HEK293 (cell line): ENCODE results near the gene CXorf66.

Experiments used
- CTCF ChIA-PET: fragments of 350-600 bp; formaldehyde crosslinking; extraction: SDS; loops from one replicate; lab custom pipeline; 2021; ENCODE audit warnings: antibody characterized with exemption; lab: Yijun Ruan, JAX
- POLR2A ChIA-PET: fragments of 300-600 bp; formaldehyde crosslinking; extraction: SDS; loops from one replicate; lab custom pipeline; 2020; ENCODE audit warnings: antibody characterized with exemption, inconsistent platforms; lab: Yijun Ruan, JAX
- H3K27ac ChIP-seq: fragments of 200-500 bp; sonication (Bioruptor generic); 2 replicates; pipeline ENCODE4 v1.5.1; 2014; ENCODE audit warnings: low read depth, low read length, control low read depth, inconsistent platforms; ENCODE audit errors: extremely low read depth
- H3K36me3 ChIP-seq, 2 experiments: fragments of 200-500 bp in 1 of 2; sonication (Bioruptor generic) in 1 of 2; 1 replicate in 1 of 2; 2 replicates in 1 of 2; pipeline ENCODE4 v1.5.1; 2014 to 2017; ENCODE audit warnings: inconsistent platforms in 2 of 2, low read length in 2 of 2; ENCODE audit not compliant: control insufficient read depth in 2 of 2, insufficient read depth in 1 of 2
- H3K4me1 ChIP-seq: fragments of 200-500 bp; sonication (Bioruptor generic); 2 replicates; pipeline ENCODE4 v1.5.1; 2014; ENCODE audit warnings: mild to moderate bottlenecking, low read length, inconsistent platforms; ENCODE audit not compliant: control insufficient read depth, insufficient read depth
- H3K4me3 ChIP-seq: 2 replicates; pipeline ENCODE4 v1.5.1; 2011; ENCODE audit warnings: low read depth, mild to moderate bottlenecking, control low read depth, low read length, moderate library complexity
- H3K9me3 ChIP-seq: fragments of 200-500 bp; sonication (Bioruptor generic); 2 replicates; pipeline ENCODE4 v1.5.1; 2014; ENCODE audit warnings: low read depth, low read length, inconsistent platforms; ENCODE audit not compliant: control insufficient read depth, insufficient read depth
- BCL11A ChIP-seq: fragments of 450-650 bp; formaldehyde crosslinking; IDR thresholded peaks from 2 replicates; pipeline ENCODE4 v1.5.1; 2016; ENCODE audit warnings: low read depth, missing biosample characterization, missing genetic modification characterization
- GFI1B ChIP-seq: fragments of 450-650 bp; formaldehyde crosslinking; IDR thresholded peaks from 2 replicates; pipeline ENCODE4 v1.5.1; 2016; ENCODE audit warnings: missing biosample characterization, missing genetic modification characterization
- KLF16 ChIP-seq: fragments of 450-650 bp; formaldehyde crosslinking; IDR thresholded peaks from 2 replicates; pipeline ENCODE4 v1.5.1; 2017; ENCODE audit warnings: missing biosample characterization, missing genetic modification characterization
- KLF8 ChIP-seq: fragments of 450-650 bp; formaldehyde crosslinking; IDR thresholded peaks from 2 replicates; pipeline ENCODE4 v1.5.1; 2016; ENCODE audit warnings: missing biosample characterization, missing genetic modification characterization
- PRDM1 ChIP-seq: fragments of 450-650 bp; formaldehyde crosslinking; IDR thresholded peaks from 2 replicates; pipeline ENCODE4; 2016; ENCODE audit warnings: missing biosample characterization, missing genetic modification characterization
- REST ChIP-seq: fragments of 450-650 bp; formaldehyde crosslinking; IDR thresholded peaks from 2 replicates; pipeline ENCODE4 v1.5.1; 2016; ENCODE audit warnings: missing biosample characterization, missing genetic modification characterization
- SP7 ChIP-seq: fragments of 450-650 bp; formaldehyde crosslinking; IDR thresholded peaks from 2 replicates; pipeline ENCODE4 v1.5.1; 2016; ENCODE audit warnings: missing biosample characterization, missing genetic modification characterization
- WT1 ChIP-seq: fragments of 450-650 bp; formaldehyde crosslinking; IDR thresholded peaks from 2 replicates; pipeline ENCODE4 v1.5.1; 2016; ENCODE audit warnings: missing biosample characterization, missing genetic modification characterization
- ZBTB48 ChIP-seq: fragments of 450-650 bp; formaldehyde crosslinking; IDR thresholded peaks from 2 replicates; pipeline ENCODE4 v1.5.1; 2016; ENCODE audit warnings: missing biosample characterization, missing genetic modification characterization
- ZEB2 ChIP-seq: fragments of 450-650 bp; formaldehyde crosslinking; IDR thresholded peaks from 2 replicates; pipeline ENCODE4 v1.5.1; 2016; ENCODE audit warnings: missing biosample characterization, missing genetic modification characterization
- ZNF132 ChIP-seq: fragments of 450-650 bp; formaldehyde crosslinking; IDR thresholded peaks from 2 replicates; pipeline ENCODE4 v1.5.1; 2017; ENCODE audit warnings: missing biosample characterization, missing genetic modification characterization, borderline replicate concordance
- ZNF223 ChIP-seq: fragments of 450-650 bp; formaldehyde crosslinking; IDR thresholded peaks from 2 replicates; pipeline ENCODE4 v1.5.1; 2016; ENCODE audit warnings: missing biosample characterization, missing genetic modification characterization
- ZNF266 ChIP-seq: fragments of 450-650 bp; formaldehyde crosslinking; IDR thresholded peaks from 2 replicates; pipeline ENCODE4 v1.5.1; 2016; ENCODE audit warnings: missing biosample characterization, missing genetic modification characterization, low read depth
- ZNF423 ChIP-seq: fragments of 450-650 bp; formaldehyde crosslinking; IDR thresholded peaks from 2 replicates; pipeline ENCODE4 v1.5.1; 2016; ENCODE audit warnings: missing biosample characterization, missing genetic modification characterization
- ZNF433 ChIP-seq: fragments of 450-650 bp; formaldehyde crosslinking; IDR thresholded peaks from 2 replicates; pipeline ENCODE4 v1.5.1; 2016; ENCODE audit warnings: missing biosample characterization, missing genetic modification characterization, low read depth
- ZNF555 ChIP-seq: fragments of 450-650 bp; formaldehyde crosslinking; conservative IDR thresholded peaks from 2 replicates; pipeline ENCODE4 v1.5.1; 2017; ENCODE audit warnings: missing biosample characterization, mild to moderate bottlenecking, missing genetic modification characterization, inconsistent platforms
- ZNF707 ChIP-seq: fragments of 450-650 bp; formaldehyde crosslinking; IDR thresholded peaks from 2 replicates; pipeline ENCODE4 v1.5.1; 2016; ENCODE audit warnings: missing biosample characterization, missing genetic modification characterization
- ZNF747 ChIP-seq: fragments of 450-650 bp; formaldehyde crosslinking; IDR thresholded peaks from 2 replicates; pipeline ENCODE4 v1.5.1; 2016; ENCODE audit warnings: missing biosample characterization, missing genetic modification characterization
- ZNF792 ChIP-seq: fragments of 450-650 bp; formaldehyde crosslinking; IDR thresholded peaks from 2 replicates; pipeline ENCODE4 v1.5.1; 2016; ENCODE audit warnings: missing biosample characterization, missing genetic modification characterization
- ZNF843 ChIP-seq: fragments of 450-650 bp; formaldehyde crosslinking; IDR thresholded peaks from 2 replicates; pipeline ENCODE4 v1.5.1; 2016; ENCODE audit warnings: missing biosample characterization, missing genetic modification characterization

CXorf66 gene

DNA sequence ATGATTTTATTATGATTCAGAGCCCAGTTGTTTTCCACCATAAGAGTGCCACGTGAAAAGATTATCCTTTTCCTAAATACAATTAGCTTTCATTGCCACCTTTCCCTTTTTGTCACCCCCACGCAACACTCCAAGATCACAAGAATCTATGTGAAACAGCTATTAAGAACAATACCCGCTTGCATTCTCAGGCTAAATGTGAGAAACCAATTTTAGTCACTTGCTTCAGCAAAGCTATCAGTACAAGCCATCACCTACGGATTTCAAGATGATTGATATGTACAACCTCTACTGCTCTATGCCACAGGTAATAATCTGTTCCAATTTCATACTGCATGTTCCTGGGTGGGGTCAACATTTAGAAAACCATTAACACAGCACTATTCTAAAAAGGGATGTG is 34.9 kb downstream of the CXorf66 start:
- peaks cover 21% of the 10 kb centered on the region for H3K4me1 ChIP-seq
- no peaks in the 10 kb centered on the region for H3K36me3 ChIP-seq
- CTCF ChIA-PET, result interaction anchor here (0.6 to 0.9 kb wide), 3 partner anchors 68 to 353 kb away, joined by 3 to 5 read pairs (median 4); no protein-coding TSS in a partner anchor
- POLR2A ChIA-PET, result interaction anchor here (0.6 to 1.2 kb wide), 2 partner anchors 42 to 57 kb away, joined by 3 to 5 read pairs; no protein-coding TSS in a partner anchor
- no peaks in the 10 kb centered on the region for H3K9me3 ChIP-seq
- no peak overlapping the region for H3K27ac ChIP-seq
- TF ChIP-seq PRDM1 (tag by site-specific recombination) (peak; percentile 84), WT1 (tag by site-specific recombination) (no peak)
- H3K4me3 ChIP-seq, result peak overlapping the region; percentile 13; the same call in 1 of the 2 replicates

DNA sequence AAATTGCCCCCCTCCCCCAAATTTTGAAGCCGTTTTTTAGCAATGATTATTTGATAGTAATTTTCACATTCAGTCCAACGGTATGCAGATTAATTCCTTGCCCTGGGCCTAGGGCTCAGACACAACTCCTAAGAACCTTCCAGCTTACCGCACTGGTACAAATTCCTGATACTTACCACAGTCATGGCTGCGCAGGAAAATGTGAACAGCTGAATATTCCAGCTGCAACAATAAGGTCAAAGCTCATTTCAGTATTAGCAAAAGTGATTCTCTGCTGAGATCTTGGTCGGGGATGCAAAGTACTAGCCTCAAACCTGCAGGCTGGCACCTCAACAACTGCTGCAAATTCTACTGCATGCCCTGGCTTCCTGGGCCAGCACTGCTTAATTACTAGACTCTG is 35.4 kb downstream of the CXorf66 start:
- Histone ChIP-seq H3K36me3 (no peaks in the 10 kb centered on the region), H3K4me1 (peaks cover 21% of the 10 kb centered on the region), H3K9me3 (no peaks in the 10 kb centered on the region), H3K4me3 (no peak overlapping the region), H3K27ac (no peak overlapping the region)
- ChIA-PET CTCF (interaction anchor here (0.6 to 0.9 kb wide), 4 partner anchors 68 to 1349 kb away, joined by 3 to 5 read pairs (median 4); no protein-coding TSS in a partner anchor), POLR2A (interaction anchor here (0.6 kb wide), 1 partner anchor 42 kb away, joined by 5 read pairs; no protein-coding TSS in a partner anchor)
- TF ChIP-seq REST (tag by site-specific recombination) (no peak), ZBTB48 (peak; percentile 45; the same call in 1 of the 2 replicates), ZEB2 (tag by site-specific recombination) (no peak), KLF8 (tag by site-specific recombination) (no peak), ZNF423 (tag by site-specific recombination) (no peak)

- H3K27ac ChIP-seq, result no peak overlapping the region
- TF ChIP-seq ZNF433 (tag by site-specific recombination) (no peak), ZNF223 (tag by site-specific recombination) (no peak), ZNF707 (tag by site-specific recombination) (no peak), ZNF792 (tag by site-specific recombination) (no peak), BCL11A (no peak), SP7 (tag by site-specific recombination) (no peak), ZNF266 (tag by site-specific recombination) (no peak), ZNF555 (tag by site-specific recombination) (no peak)
- TF ChIP-seq, all 188 proteins: peak for 0
- peaks cover 22% of the 10 kb centered on the region for H3K4me1 ChIP-seq
- CTCF ChIA-PET, result interaction anchor here (0.7 kb wide), 1 partner anchor 91 kb away, joined by 3 read pairs; no protein-coding TSS in a partner anchor
- POLR2A ChIA-PET, result no interaction called here
- no peaks in the 10 kb centered on the region for H3K9me3 ChIP-seq
- no peak overlapping the region for H3K4me3 ChIP-seq
- H3K36me3 ChIP-seq, result no peaks in the 10 kb centered on the region
Measured at GRCh38 chrX:139924696-139925095, 40.6 kb downstream of the CXorf66 start.

DNA sequence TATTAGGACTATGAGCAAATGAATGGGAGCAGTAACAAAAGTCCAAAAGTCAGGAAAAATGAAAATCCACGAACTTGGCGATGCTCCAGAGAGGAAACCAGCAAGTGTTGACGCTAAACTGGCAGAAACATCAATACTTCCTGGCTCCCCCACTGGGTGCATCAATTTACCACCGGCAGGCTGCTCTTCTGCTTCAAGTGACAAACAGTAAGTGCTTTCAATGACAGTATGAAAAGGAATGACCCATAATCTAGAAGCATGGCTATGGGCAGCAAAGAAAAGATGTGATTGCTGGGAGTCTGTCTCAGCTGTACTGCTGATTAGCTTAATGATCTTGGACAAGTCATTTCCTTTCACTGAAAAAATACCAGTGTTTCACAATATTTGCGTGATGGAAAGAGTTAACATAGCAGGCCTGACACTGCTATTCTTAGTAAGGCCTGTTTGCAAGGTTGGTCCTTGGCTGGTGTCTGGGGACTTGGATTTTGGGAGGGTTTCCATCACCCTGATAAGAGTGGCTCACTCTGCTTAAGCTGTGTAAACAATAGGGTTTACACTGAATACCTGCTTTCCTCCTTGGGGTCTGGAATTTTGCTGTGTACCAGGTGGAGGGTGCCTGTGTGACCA is 41.1 kb downstream of the CXorf66 start:
- CTCF ChIA-PET, result interaction anchor here (0.6 to 0.7 kb wide), 2 partner anchors 90 to 485 kb away, joined by 3 read pairs; no protein-coding TSS in a partner anchor
- POLR2A ChIA-PET, result no interaction called here
- H3K27ac ChIP-seq, result no peak overlapping the region
- peaks cover 18% of the 10 kb centered on the region for H3K4me1 ChIP-seq
- no peaks in the 10 kb centered on the region for H3K9me3 ChIP-seq
- H3K4me3 ChIP-seq, result no peak overlapping the region
- H3K36me3 ChIP-seq, result no peaks in the 10 kb centered on the region
- TF ChIP-seq ZNF747 (tag by site-specific recombination) (no peak), GFI1B (tag by site-specific recombination) (no peak), KLF16 (no peak), ZNF433 (tag by site-specific recombination) (no peak), ZNF132 (tag by site-specific recombination) (no peak), ZNF843 (tag by site-specific recombination) (no peak)
